Liver (tissue), 3 donors: ENCODE results near the gene DLL4.

Experiments
- ATF3 ChIP-seq: IDR thresholded peaks from 2 replicates; pipeline ENCODE4 v1.6.1; 2016; ENCODE audit warnings: antibody characterized with exemption
- CTCF ChIP-seq: fragments of 150-350 bp; IDR thresholded peaks from 2 replicates; pipeline ENCODE4 v1.5.1; 2017; ENCODE audit warnings: improper control_type of control experiment, low read depth, low read length; ENCODE audit not compliant: missing input control
- EGR1 ChIP-seq, 2 donors: IDR thresholded peaks; 2 replicates each; pipeline ENCODE4 v1.6.1; 2016 to 2018; ENCODE audit warnings: antibody characterized with exemption in 2 of 2, low read depth in 2 of 2
- FOXA1 ChIP-seq: IDR thresholded peaks from 2 replicates; pipeline ENCODE4 v1.6.1; 2016; ENCODE audit warnings: antibody characterized with exemption
- GABPA ChIP-seq, 2 donors: IDR thresholded peaks in 1 of 2; conservative IDR thresholded peaks in 1 of 2; 2 replicates each; pipeline ENCODE4 v1.6.1; 2016; ENCODE audit warnings: antibody characterized with exemption in 2 of 2, mild to moderate bottlenecking in 1 of 2, moderate library complexity in 1 of 2
- JUND ChIP-seq, 2 donors: IDR thresholded peaks; 2 replicates each; pipeline ENCODE4 v1.6.1; 2016; ENCODE audit warnings: antibody characterized with exemption in 2 of 2
- MAX ChIP-seq: IDR thresholded peaks from 2 replicates; pipeline ENCODE4 v1.6.1; 2016; ENCODE audit warnings: antibody characterized with exemption
- RAD21 ChIP-seq, 2 donors: IDR thresholded peaks; 2 replicates each; pipeline ENCODE4 v1.6.1; 2016; ENCODE audit warnings: antibody characterized with exemption in 2 of 2, mild to moderate bottlenecking in 2 of 2
- REST ChIP-seq: IDR thresholded peaks from 2 replicates; pipeline ENCODE4 v1.6.1; 2016; ENCODE audit warnings: antibody characterized with exemption, mild to moderate bottlenecking
- SP1 ChIP-seq: IDR thresholded peaks from 2 replicates; pipeline ENCODE4 v1.6.1; 2018; ENCODE audit warnings: antibody characterized with exemption, mild to moderate bottlenecking
- TAF1 ChIP-seq: conservative IDR thresholded peaks from 2 replicates; pipeline ENCODE4 v1.6.1; 2016; ENCODE audit warnings: antibody characterized with exemption, mild to moderate bottlenecking
- YY1 ChIP-seq: IDR thresholded peaks from 2 replicates; pipeline ENCODE4 v1.6.1; 2016; ENCODE audit warnings: antibody characterized with exemption, mild to moderate bottlenecking
- ZBTB33 ChIP-seq: IDR thresholded peaks from 2 replicates; pipeline ENCODE4 v1.6.1; 2016; ENCODE audit warnings: antibody characterized with exemption
- donor health status: healthy.
- donor health status: healthy.

- TF ChIP-seq CTCF (no peak), YY1 (no peak), MAX (no peak), ATF3 (no peak), TAF1 (no peak), FOXA1 (no peak), JUND (IDR thresholded peaks at IDR 0.05) (no peak), RAD21 (IDR thresholded peaks at IDR 0.05) (no peak), EGR1 (IDR thresholded peaks at IDR 0.05; ENCODE audit: low read depth in 2 of 2) (no peak), SP1 (no peak), ZBTB33 (no peak), REST (no peak), GABPA (IDR thresholded peaks at IDR 0.05 in 1 of 2, conservative IDR thresholded peaks at IDR 0.05 in 1 of 2) (no peak)
Measured at GRCh38 chr15:40978141-40978540, 49.0 kb downstream of the DLL4 start.
